Neural crest cell (in vitro differentiated cells): ENCODE measurements around the gene KLF14. TPM values are rescaled to one million over a fixed set of nuclear protein-coding genes. Genes with fewer than 3 reads are reported as not detected.
A peak's percentile ranks its signal among the peaks of the same experiment; 100 is the strongest.
"Not testable (repeated sequence)": the region's sequence is repeated elsewhere in the genome, so short reads cannot be mapped to it uniquely, and the experiment has no call there.

Source experiments
- DNase-seq: peaks from one replicate; pipeline ENCODE4 v3.0.0; 2021; ENCODE audit warnings: low read depth, mixed read lengths, low spot score
- H3K27ac Mint-ChIP-seq: one replicate; pipeline ENCODE4 v1.8.0; 2021; ENCODE audit warnings: mild to moderate bottlenecking, mixed read lengths; ENCODE audit not compliant: unreplicated experiment
- H3K27me3 Mint-ChIP-seq: 2 replicates; pipeline ENCODE4 v1.8.0; 2021; ENCODE audit warnings: low read depth, mild to moderate bottlenecking, mixed read lengths
- H3K36me3 Mint-ChIP-seq: 2 replicates; pipeline ENCODE4 v1.8.0; 2021; ENCODE audit warnings: low read depth, mild to moderate bottlenecking, mixed read lengths
- H3K4me1 Mint-ChIP-seq: 2 replicates; pipeline ENCODE4 v1.8.0; 2021; ENCODE audit warnings: mixed read lengths
- H3K4me3 Mint-ChIP-seq: one replicate; pipeline ENCODE4 v1.8.0; 2021; ENCODE audit warnings: mild to moderate bottlenecking, mixed read lengths
- H3K9me3 Mint-ChIP-seq: 2 replicates; pipeline ENCODE4 v1.8.0; 2021; ENCODE audit warnings: mixed read lengths
- CTCF ChIP-seq: fragments of 200-600 bp; sonication (generic); conservative IDR thresholded peaks from 2 replicates; pipeline ENCODE4 v1.5.0; 2021; ENCODE audit warnings: antibody characterized with exemption, mild to moderate bottlenecking
- total RNA-seq: library from RNA; stranded (reverse); gene quantifications from 2 replicates; pipeline ENCODE4 v1.2.1, GENCODE V29; 2021

Gene KLF14
- total RNA-seq, 1 donor from 2014 or later = not detected

GRCh38 chr7:130695840-130696239, 38.2 kb downstream of the KLF14 start:
- no peak for DNase-seq

GRCh38 chr7:130692396-130692795, 41.6 kb downstream of the KLF14 start:
- not testable (repeated sequence) for H3K27me3 Mint-ChIP-seq, H3K36me3 Mint-ChIP-seq, H3K4me3 Mint-ChIP-seq, H3K9me3 Mint-ChIP-seq, H3K4me1 Mint-ChIP-seq, H3K27ac Mint-ChIP-seq, DNase-seq

More at GRCh38 chr7:130695840-130696239, 38.2 kb downstream of the KLF14 start:
- Mint-ChIP-seq H3K9me3 (no peaks in the 10 kb centered on the region), H3K4me1 (no peaks in the 10 kb centered on the region), H3K27ac (no peak overlapping the region), H3K27me3 (no peaks in the 10 kb centered on the region), H3K4me3 (no peak overlapping the region), H3K36me3 (no peaks in the 10 kb centered on the region)
- TF ChIP-seq CTCF = peak; percentile 54

- no peak overlapping the region for H3K27ac Mint-ChIP-seq
- TF ChIP-seq CTCF = no peak
- H3K4me3 Mint-ChIP-seq = no peak overlapping the region
- H3K27me3 Mint-ChIP-seq = no peaks in the 10 kb centered on the region
- no peaks in the 10 kb centered on the region for H3K36me3 Mint-ChIP-seq
- DNase-seq = no peak
- H3K9me3 Mint-ChIP-seq = no peaks in the 10 kb centered on the region
- H3K4me1 Mint-ChIP-seq = no peaks in the 10 kb centered on the region
Measured at GRCh38 chr7:130689683-130690082, 44.3 kb downstream of the KLF14 start.

- DNase-seq = no peak
- no peak overlapping the region for H3K27ac Mint-ChIP-seq
Measured at GRCh38 chr7:130683026-130683425, 51.0 kb downstream of the KLF14 start.

More at GRCh38 chr7:130683026-130683425, 51.0 kb downstream of the KLF14 start:
- Mint-ChIP-seq H3K4me1 (no peaks in the 10 kb centered on the region), H3K9me3 (no peaks in the 10 kb centered on the region), H3K4me3 (no peak overlapping the region), H3K36me3 (no peaks in the 10 kb centered on the region), H3K27me3 (no peaks in the 10 kb centered on the region)
- TF ChIP-seq CTCF = no peak

Other genes with a start within 250 kb of the KLF14 start
- gene MEST, start 242.1 kb downstream of the KLF14 start, total RNA-seq = 212 and 236 TPM in 2 replicates
- 59.9 and 62.7 TPM in 2 replicates for gene COPG2, start 65.5 kb downstream of the KLF14 start, total RNA-seq
- gene TSGA13, start 47.7 kb downstream of the KLF14 start, total RNA-seq = not detected in 2 replicates